Camera-type eye (tissue), 1 donor: ENCODE measurements around the gene OR2M5. TPM values are rescaled to one million over a fixed set of nuclear protein-coding genes. Genes with fewer than 3 reads are reported as not detected.

Source experiments
- total RNA-seq: library from RNA; depleted of rRNA; stranded (reverse); fragments of >200 nt; gene quantifications from one replicate; pipeline ENCODE4 v1.2.3, GENCODE V29; 2014

The OR2M5 gene, protein sequence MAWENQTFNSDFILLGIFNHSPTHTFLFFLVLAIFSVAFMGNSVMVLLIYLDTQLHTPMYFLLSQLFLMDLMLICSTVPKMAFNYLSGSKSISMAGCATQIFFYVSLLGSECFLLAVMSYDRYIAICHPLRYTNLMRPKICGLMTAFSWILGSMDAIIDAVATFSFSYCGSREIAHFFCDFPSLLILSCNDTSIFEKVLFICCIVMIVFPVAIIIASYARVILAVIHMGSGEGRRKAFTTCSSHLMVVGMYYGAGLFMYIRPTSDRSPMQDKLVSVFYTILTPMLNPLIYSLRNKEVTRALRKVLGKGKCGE
- not detected for total RNA-seq

DNA sequence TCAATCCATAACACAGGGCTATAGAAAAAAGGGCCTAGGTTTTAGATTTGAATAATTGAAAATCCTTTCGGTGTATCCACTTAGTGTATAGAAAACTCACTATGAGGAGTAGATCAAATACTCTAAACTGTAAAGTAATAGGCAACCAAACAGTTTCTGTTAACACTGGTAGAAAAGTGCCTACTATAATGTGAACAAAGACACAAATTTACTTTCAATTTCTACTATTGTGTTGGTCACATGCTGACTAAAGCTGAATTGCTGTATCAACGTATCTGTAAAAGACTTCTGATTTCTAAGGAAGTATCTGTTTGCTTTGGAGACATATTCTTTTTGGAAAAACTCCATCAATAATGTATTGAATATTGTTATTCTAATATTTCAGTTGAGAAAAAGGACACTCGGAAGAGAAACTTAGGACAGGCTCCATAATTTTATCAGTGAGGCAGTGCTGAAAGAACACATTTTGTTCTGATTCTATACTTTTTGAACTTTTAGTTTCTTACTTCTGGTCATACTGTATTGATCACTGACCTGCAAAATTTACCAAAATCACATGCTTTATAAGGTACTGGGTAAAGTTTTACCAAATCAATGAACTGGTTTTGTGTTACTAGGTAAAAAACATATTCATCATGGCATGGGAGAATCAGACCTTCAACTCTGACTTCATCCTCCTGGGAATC lies at the start of gene OR2M5:
OR2M5 (plus strand) TSS at position 636 of the 686 bp plus-strand sequence; CDS start at position 636, 0 bp downstream.

DNA sequence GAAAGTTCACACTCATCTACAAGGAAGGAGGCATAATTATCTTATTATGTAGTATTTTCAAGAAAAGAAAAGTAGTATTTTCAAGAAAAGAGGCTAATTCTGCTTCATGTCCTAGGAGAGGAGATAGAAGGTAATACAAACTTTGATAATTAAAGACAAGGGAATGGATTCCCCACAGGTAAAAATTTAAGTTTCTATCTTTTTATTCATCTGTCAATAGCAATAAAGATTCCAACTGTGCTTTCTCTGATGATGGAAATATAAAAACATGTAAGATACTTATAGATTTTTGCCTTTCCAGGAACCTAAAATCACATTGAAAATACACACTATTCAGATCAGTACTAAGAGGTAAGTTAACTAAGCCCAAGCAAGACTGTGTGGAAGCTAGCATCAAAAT lies 29.6 kb downstream of the OR2M5 start, which contains the start of gene OR2M2:
OR2M2 (plus strand) TSS at position 301 of the 400 bp plus-strand sequence. CDS start 5,165 bp downstream, outside the sequence.

Other genes starting within 250 kb of the OR2M5 start
- gene OR2W3, start 249.6 kb upstream of the OR2M5 start, total RNA-seq = 0.44 TPM
- gene OR2T8, start 224.9 kb upstream of the OR2M5 start, total RNA-seq = not detected
- gene OR2AJ1, start 220.3 kb upstream of the OR2M5 start, total RNA-seq = not detected
- gene OR2L8, start 196.3 kb upstream of the OR2M5 start, total RNA-seq = not detected
- not detected for gene OR2AK2, start 179.9 kb upstream of the OR2M5 start, total RNA-seq
- 0.44 TPM for gene OR2L5, start 131.5 kb upstream of the OR2M5 start, total RNA-seq
- gene OR2L2, start 115.1 kb upstream of the OR2M5 start, total RNA-seq = 0.88 TPM
- gene OR2L3, start 98.3 kb upstream of the OR2M5 start, total RNA-seq = 0.33 TPM
- 0.71 TPM for gene OR2L13, start 50.0 kb upstream of the OR2M5 start, total RNA-seq
- gene OR2M2, start 29.7 kb downstream of the OR2M5 start, total RNA-seq = not detected
- gene OR2M3, start 52.1 kb downstream of the OR2M5 start, total RNA-seq = not detected
- not detected for gene OR2M4, start 86.3 kb downstream of the OR2M5 start, total RNA-seq
- gene OR2T33, start 132.8 kb downstream of the OR2M5 start, total RNA-seq = not detected
- gene OR2T12, start 158.3 kb downstream of the OR2M5 start, total RNA-seq = not detected
- not detected for gene OR2M7, start 179.4 kb downstream of the OR2M5 start, total RNA-seq
- not detected for gene OR14C36, start 203.6 kb downstream of the OR2M5 start, total RNA-seq
- gene OR2T4, start 216.5 kb downstream of the OR2M5 start, total RNA-seq = not detected
- not detected for gene OR2T6, start 230.6 kb downstream of the OR2M5 start, total RNA-seq